ENCODE measurements around the gene CARS2.

- TF ChIP-seq POLR2A (IDR thresholded peaks at IDR 0.05; ENCODE audit: low read depth, low read length) (no peak), TAF1 (IDR thresholded peaks at IDR 0.05; ENCODE audit: borderline replicate concordance, low read depth, low read length) (no peak)
Measured at GRCh38 chr13:110646442-110647364, 59.2 kb downstream of the CARS2 start.
